HepG2 (cell line): ENCODE data around the gene IGFALS. TPM values are rescaled to one million over a fixed set of nuclear protein-coding genes. Genes with fewer than 3 reads are reported as not detected.
A peak's percentile ranks its signal among the peaks of the same experiment; 100 is the strongest.

Experiments used
- ARNT ChIP-seq: fragments of 450-650 bp; IDR thresholded peaks from 2 replicates; pipeline ENCODE4 v1.6.1; 2017
- ELF1 ChIP-seq: sonication (generic); formaldehyde crosslinking; IDR thresholded peaks from 2 replicates; pipeline ENCODE4 v1.4.0; 2020; ENCODE audit warnings: missing genetic modification reagents
- FIP1L1 ChIP-seq: fragments of 200-400 bp; formaldehyde crosslinking; IDR thresholded peaks from 2 replicates; pipeline ENCODE4 v1.6.1; 2018; ENCODE audit warnings: low read depth, mild to moderate bottlenecking, low read length, moderate library complexity, borderline replicate concordance; ENCODE audit not compliant: insufficient read depth
- GABPA ChIP-seq, 2 experiments: IDR thresholded peaks; 2 replicates each; pipeline ENCODE4 v1.6.1; 2011 to 2016; ENCODE audit warnings: low read depth in 2 of 2, low read length in 1 of 2, missing biosample characterization in 1 of 2, missing genetic modification characterization in 1 of 2
- HMG20A ChIP-seq: IDR thresholded peaks from 2 replicates; pipeline ENCODE4 v1.6.1; 2016; ENCODE audit warnings: borderline replicate concordance
- ISL2 ChIP-seq: sonication (generic); formaldehyde crosslinking; IDR thresholded peaks from 2 replicates; pipeline ENCODE4 v1.5.0; 2020; ENCODE audit warnings: missing genetic modification reagents
- NR2C2 ChIP-seq: sonication (generic); formaldehyde crosslinking; IDR thresholded peaks from 2 replicates; pipeline ENCODE4 v1.4.0; 2020; ENCODE audit warnings: missing genetic modification reagents, mild to moderate bottlenecking, moderate library complexity, borderline replicate concordance
- NRL ChIP-seq: sonication (generic); formaldehyde crosslinking; IDR thresholded peaks from 2 replicates; pipeline ENCODE4 v1.5.0; 2020; ENCODE audit warnings: missing genetic modification reagents, mild to moderate bottlenecking, moderate library complexity, borderline replicate concordance
- PAF1 ChIP-seq: IDR thresholded peaks from 2 replicates; pipeline ENCODE4 v1.6.1; 2016; ENCODE audit warnings: missing genetic modification reagents, missing compliant biosample characterization
- POGZ ChIP-seq: sonication (generic); formaldehyde crosslinking; IDR thresholded peaks from 2 replicates; pipeline ENCODE4 v1.4.0; 2020; ENCODE audit warnings: mild to moderate bottlenecking, missing genetic modification reagents
- SP2 ChIP-seq: sonication (generic); formaldehyde crosslinking; IDR thresholded peaks from 2 replicates; pipeline ENCODE4 v1.5.1; 2020; ENCODE audit warnings: mild to moderate bottlenecking, missing genetic modification reagents
- ZBTB3 ChIP-seq: sonication (generic); formaldehyde crosslinking; IDR thresholded peaks from 2 replicates; pipeline ENCODE4 v1.4.0; 2020; ENCODE audit warnings: low read depth, mild to moderate bottlenecking, moderate library complexity, missing genetic modification reagents, borderline replicate concordance
- ZFP36L1 ChIP-seq: sonication (generic); formaldehyde crosslinking; IDR thresholded peaks from 2 replicates; pipeline ENCODE4 v1.8.0; 2022; ENCODE audit warnings: mild to moderate bottlenecking, missing genetic modification reagents, moderate library complexity
- ZNF143 ChIP-seq: sonication (generic); formaldehyde crosslinking; IDR thresholded peaks from 2 replicates; pipeline ENCODE4 v1.4.0; 2020; ENCODE audit warnings: missing genetic modification reagents
- ZNF383 ChIP-seq: sonication (generic); formaldehyde crosslinking; IDR thresholded peaks from 2 replicates; pipeline ENCODE4 v1.4.0; 2020; ENCODE audit warnings: missing genetic modification reagents, mild to moderate bottlenecking, borderline replicate concordance
- ZNF430 ChIP-seq: sonication (generic); formaldehyde crosslinking; IDR thresholded peaks from 2 replicates; pipeline ENCODE4 v1.9.0; 2021; ENCODE audit warnings: mild to moderate bottlenecking, missing genetic modification reagents
- ZNF44 ChIP-seq: sonication (generic); formaldehyde crosslinking; IDR thresholded peaks from 2 replicates; pipeline ENCODE4 v1.5.1; 2020; ENCODE audit warnings: mild to moderate bottlenecking, missing genetic modification reagents
- ZNF441 ChIP-seq: sonication (generic); formaldehyde crosslinking; IDR thresholded peaks from 2 replicates; pipeline ENCODE4 v1.7.0; 2021; ENCODE audit warnings: missing genetic modification reagents, borderline replicate concordance
- polyA plus RNA-seq, 8 experiments: library from polyadenylated mRNA; depleted of rRNA in 3 of 8; stranded (reverse) in 7 of 8; unstranded in 1 of 8; fragments of >200 nt; fragmentation: Illumina TruSeq in 4 of 8; extraction: Trizol in 4 of 8; gene quantifications; 2 replicates each; pipeline versions ENCODE4 v1.2.1 to v1.2.3, GENCODE V29; 2011 to 2016; ENCODE audit warnings: low read depth in 4 of 8, missing spikeins in 1 of 8, mixed read lengths in 1 of 8; ENCODE audit not compliant: insufficient read depth in 1 of 8
- total RNA-seq, 5 experiments: library from RNA; depleted of rRNA; stranded (reverse); fragments of >200 nt; fragmentation: Illumina TruSeq; extraction: Trizol; gene quantifications; 2 replicates each; pipeline ENCODE4 v1.2.3, GENCODE V29; 2016; ENCODE audit warnings: low read depth in 1 of 5
- TF ChIP-seq, protein P1 (sequence below): sonication (generic); formaldehyde crosslinking; IDR thresholded peaks from 2 replicates; pipeline ENCODE4 v1.9.0; 2021; ENCODE audit warnings: missing genetic modification reagents, borderline replicate concordance
- TF ChIP-seq, protein P2 (sequence below): sonication (generic); formaldehyde crosslinking; conservative IDR thresholded peaks from 2 replicates; pipeline ENCODE4 v1.4.0; 2020; ENCODE audit warnings: mild to moderate bottlenecking, missing genetic modification reagents, moderate library complexity
- TF ChIP-seq, protein P3 (sequence below): sonication (generic); formaldehyde crosslinking; IDR thresholded peaks from 2 replicates; pipeline ENCODE4 v1.9.0; 2021; ENCODE audit warnings: missing genetic modification reagents, mild to moderate bottlenecking, borderline replicate concordance

Gene IGFALS
- total and polyA plus RNA-seq, 2 of the 13 experiments (the other 11 are each of a cell fraction or from before 2014, with no cell fraction given) = 0.34 to 2.4 TPM

- 0 out of 2 replicates have a peak, but pooled peaks have one; percentile 36 for TF ChIP-seq NRL (CRISPR knock-in tag)
- TF ChIP-seq ZNF44 (CRISPR knock-in tag) = 0 out of 2 replicates have a peak, but pooled peaks have one; percentile 25
- peak; percentile 62; the same call in 1 of the 2 replicates for TF ChIP-seq ZFP36L1 (CRISPR knock-in tag)
- TF ChIP-seq ISL2 (CRISPR knock-in tag) = peak; percentile 87
- no peak for TF ChIP-seq PAF1 (CRISPR knock-in tag)
- no peak; the same call in 1 of the 2 replicates for TF ChIP-seq ZBTB3 (CRISPR knock-in tag)
- TF ChIP-seq, protein P1, sequence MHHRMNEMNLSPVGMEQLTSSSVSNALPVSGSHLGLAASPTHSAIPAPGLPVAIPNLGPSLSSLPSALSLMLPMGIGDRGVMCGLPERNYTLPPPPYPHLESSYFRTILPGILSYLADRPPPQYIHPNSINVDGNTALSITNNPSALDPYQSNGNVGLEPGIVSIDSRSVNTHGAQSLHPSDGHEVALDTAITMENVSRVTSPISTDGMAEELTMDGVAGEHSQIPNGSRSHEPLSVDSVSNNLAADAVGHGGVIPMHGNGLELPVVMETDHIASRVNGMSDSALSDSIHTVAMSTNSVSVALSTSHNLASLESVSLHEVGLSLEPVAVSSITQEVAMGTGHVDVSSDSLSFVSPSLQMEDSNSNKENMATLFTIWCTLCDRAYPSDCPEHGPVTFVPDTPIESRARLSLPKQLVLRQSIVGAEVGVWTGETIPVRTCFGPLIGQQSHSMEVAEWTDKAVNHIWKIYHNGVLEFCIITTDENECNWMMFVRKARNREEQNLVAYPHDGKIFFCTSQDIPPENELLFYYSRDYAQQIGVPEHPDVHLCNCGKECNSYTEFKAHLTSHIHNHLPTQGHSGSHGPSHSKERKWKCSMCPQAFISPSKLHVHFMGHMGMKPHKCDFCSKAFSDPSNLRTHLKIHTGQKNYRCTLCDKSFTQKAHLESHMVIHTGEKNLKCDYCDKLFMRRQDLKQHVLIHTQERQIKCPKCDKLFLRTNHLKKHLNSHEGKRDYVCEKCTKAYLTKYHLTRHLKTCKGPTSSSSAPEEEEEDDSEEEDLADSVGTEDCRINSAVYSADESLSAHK = no peak
- TF ChIP-seq, protein P2, sequence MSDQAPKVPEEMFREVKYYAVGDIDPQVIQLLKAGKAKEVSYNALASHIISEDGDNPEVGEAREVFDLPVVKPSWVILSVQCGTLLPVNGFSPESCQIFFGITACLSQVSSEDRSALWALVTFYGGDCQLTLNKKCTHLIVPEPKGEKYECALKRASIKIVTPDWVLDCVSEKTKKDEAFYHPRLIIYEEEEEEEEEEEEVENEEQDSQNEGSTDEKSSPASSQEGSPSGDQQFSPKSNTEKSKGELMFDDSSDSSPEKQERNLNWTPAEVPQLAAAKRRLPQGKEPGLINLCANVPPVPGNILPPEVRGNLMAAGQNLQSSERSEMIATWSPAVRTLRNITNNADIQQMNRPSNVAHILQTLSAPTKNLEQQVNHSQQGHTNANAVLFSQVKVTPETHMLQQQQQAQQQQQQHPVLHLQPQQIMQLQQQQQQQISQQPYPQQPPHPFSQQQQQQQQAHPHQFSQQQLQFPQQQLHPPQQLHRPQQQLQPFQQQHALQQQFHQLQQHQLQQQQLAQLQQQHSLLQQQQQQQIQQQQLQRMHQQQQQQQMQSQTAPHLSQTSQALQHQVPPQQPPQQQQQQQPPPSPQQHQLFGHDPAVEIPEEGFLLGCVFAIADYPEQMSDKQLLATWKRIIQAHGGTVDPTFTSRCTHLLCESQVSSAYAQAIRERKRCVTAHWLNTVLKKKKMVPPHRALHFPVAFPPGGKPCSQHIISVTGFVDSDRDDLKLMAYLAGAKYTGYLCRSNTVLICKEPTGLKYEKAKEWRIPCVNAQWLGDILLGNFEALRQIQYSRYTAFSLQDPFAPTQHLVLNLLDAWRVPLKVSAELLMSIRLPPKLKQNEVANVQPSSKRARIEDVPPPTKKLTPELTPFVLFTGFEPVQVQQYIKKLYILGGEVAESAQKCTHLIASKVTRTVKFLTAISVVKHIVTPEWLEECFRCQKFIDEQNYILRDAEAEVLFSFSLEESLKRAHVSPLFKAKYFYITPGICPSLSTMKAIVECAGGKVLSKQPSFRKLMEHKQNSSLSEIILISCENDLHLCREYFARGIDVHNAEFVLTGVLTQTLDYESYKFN (CRISPR knock-in tag) = peak; percentile 86
- no peak for TF ChIP-seq FIP1L1
- TF ChIP-seq, protein P3, sequence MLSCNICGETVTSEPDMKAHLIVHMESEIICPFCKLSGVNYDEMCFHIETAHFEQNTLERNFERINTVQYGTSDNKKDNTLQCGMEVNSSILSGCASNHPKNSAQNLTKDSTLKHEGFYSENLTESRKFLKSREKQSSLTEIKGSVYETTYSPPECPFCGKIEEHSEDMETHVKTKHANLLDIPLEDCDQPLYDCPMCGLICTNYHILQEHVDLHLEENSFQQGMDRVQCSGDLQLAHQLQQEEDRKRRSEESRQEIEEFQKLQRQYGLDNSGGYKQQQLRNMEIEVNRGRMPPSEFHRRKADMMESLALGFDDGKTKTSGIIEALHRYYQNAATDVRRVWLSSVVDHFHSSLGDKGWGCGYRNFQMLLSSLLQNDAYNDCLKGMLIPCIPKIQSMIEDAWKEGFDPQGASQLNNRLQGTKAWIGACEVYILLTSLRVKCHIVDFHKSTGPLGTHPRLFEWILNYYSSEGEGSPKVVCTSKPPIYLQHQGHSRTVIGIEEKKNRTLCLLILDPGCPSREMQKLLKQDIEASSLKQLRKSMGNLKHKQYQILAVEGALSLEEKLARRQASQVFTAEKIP (CRISPR knock-in tag) = no peak
- no peak for TF ChIP-seq SP2 (CRISPR knock-in tag)
- TF ChIP-seq ZNF383 (CRISPR knock-in tag) = no peak
- peak; percentile 62; the same call in 1 of the 2 replicates for TF ChIP-seq HMG20A (CRISPR knock-in tag)
- no peak for TF ChIP-seq GABPA (IDR thresholded peaks at IDR 0.05; ENCODE audit: low read depth, low read length)
- TF ChIP-seq GABPA (CRISPR knock-in tag; IDR thresholded peaks at IDR 0.05; ENCODE audit: low read depth) = 0 out of 2 replicates have a peak, but pooled peaks have one; percentile 20
- no peak for TF ChIP-seq POGZ (CRISPR knock-in tag)
- TF ChIP-seq ZNF441 (CRISPR knock-in tag) = peak; percentile 25; the same call in 1 of the 2 replicates
- no peak for TF ChIP-seq ARNT
- peak; percentile 64 for TF ChIP-seq NR2C2 (CRISPR knock-in tag)
- no peak; the same call in none of the 2 replicates for TF ChIP-seq ZNF430
- TF ChIP-seq ELF1 (CRISPR knock-in tag) = 0 out of 2 replicates have a peak, but pooled peaks have one; percentile 34
- no peak; the same call in 1 of the 2 replicates for TF ChIP-seq ZNF143
These were observed 39.4 kb upstream of the IGFALS start (continued) for GRCh38 chr16:1832838-1833454.
